ENCODE results near the gene TBC1D17.

TBC1D17 gene

DNA sequence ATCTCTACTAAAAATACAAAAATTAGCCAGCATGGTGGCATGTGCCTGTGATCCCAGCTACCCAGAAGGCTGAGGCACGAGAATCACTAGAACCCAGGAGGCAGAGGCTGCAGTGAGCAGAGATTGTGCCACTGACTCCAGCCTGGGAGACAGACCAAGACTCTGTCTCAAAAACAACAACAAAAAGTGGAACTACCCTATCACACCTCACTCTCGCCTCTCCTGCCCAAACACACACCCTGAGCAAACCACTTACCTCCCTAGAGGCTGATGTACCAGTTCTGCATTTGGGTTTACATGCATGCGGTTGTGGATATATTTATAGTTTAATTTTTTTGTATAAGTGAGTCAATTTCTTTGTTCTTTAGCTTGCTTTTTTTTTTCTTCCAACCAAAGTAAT, 34.2 kb upstream of the TBC1D17 start:
- H3K9me3 ChIP-seq: no peaks in the 10 kb centered on the region
- no peak overlapping the region for H3K4me3 ChIP-seq
- no peak for TF ChIP-seq CTCF (IDR thresholded peaks at IDR 0.05)
- H3K4me1 ChIP-seq: no peaks in the 10 kb centered on the region
- peaks cover 17 to 27% (median 19%) of the 10 kb centered on the region in 3 donors for H3K36me3 ChIP-seq
- no peaks in the 10 kb centered on the region for H3K27me3 ChIP-seq
- intact Hi-C loops (cut with DNase I; ENCODE audit: low total_unique reads): no loop called here
- H3K27ac ChIP-seq: no peak overlapping the region
- no peak for DNase-seq

- no peaks in the 10 kb centered on the region for H3K27me3 ChIP-seq
- intact Hi-C loops (cut with DNase I; ENCODE audit: low total_unique reads): no loop called here
- H3K4me1 ChIP-seq: no peaks in the 10 kb centered on the region
- no peak for DNase-seq
- H3K27ac ChIP-seq: no peak overlapping the region
- H3K9me3 ChIP-seq: no peaks in the 10 kb centered on the region
- H3K36me3 ChIP-seq: peaks cover 6 to 16% (median 9%) of the 10 kb centered on the region in 3 donors
- no peak overlapping the region for H3K4me3 ChIP-seq
- no peak for TF ChIP-seq CTCF (IDR thresholded peaks at IDR 0.05)
Measured at GRCh38 chr19:49844138-49845095, 33.1 kb upstream of the TBC1D17 start.

- no peak for TF ChIP-seq CTCF (IDR thresholded peaks at IDR 0.05)
- Histone ChIP-seq H3K4me3 (no peak overlapping the region), H3K36me3 (peaks cover 0 to 9% (median 5%) of the 10 kb centered on the region in 3 donors), H3K4me1 (peaks cover 0 to 7% (median 5%) of the 10 kb centered on the region in 4 donors), H3K27ac (no peak overlapping the region), H3K9me3 (no peaks in the 10 kb centered on the region), H3K27me3 (no peaks in the 10 kb centered on the region)
- intact Hi-C loops (cut with DNase I; ENCODE audit: low total_unique reads): no loop called here
- no peak for DNase-seq
Measured at GRCh38 chr19:49845414-49845813, 32.1 kb upstream of the TBC1D17 start.

- Histone ChIP-seq H3K36me3 (no peaks in the 10 kb centered on the region), H3K27ac (no peak overlapping the region), H3K4me1 (peaks cover 0 to 7% (median 5%) of the 10 kb centered on the region in 4 donors), H3K27me3 (no peaks in the 10 kb centered on the region), H3K9me3 (no peaks in the 10 kb centered on the region), H3K4me3 (no peak overlapping the region)
- TF ChIP-seq CTCF (IDR thresholded peaks at IDR 0.05): no peak
- DNase-seq: no peak
- intact Hi-C loops (cut with DNase I; ENCODE audit: low total_unique reads): no loop called here
Measured at GRCh38 chr19:49846408-49846807, 31.1 kb upstream of the TBC1D17 start.

- DNase-seq: no peak
- Histone ChIP-seq H3K4me3 (no peak overlapping the region), H3K4me1 (peaks cover 0 to 20% (median 18%) of the 10 kb centered on the region in 4 donors), H3K36me3 (no peaks in the 10 kb centered on the region), H3K27me3 (no peaks in the 10 kb centered on the region), H3K27ac (no peak overlapping the region), H3K9me3 (no peaks in the 10 kb centered on the region)
- intact Hi-C loops (cut with DNase I; ENCODE audit: low total_unique reads): no loop called here
- no peak for TF ChIP-seq CTCF (IDR thresholded peaks at IDR 0.05)
Measured at GRCh38 chr19:49847731-49848696, 29.5 kb upstream of the TBC1D17 start.
